GM10266 (cell line): ENCODE data around the gene ORM2.

Experiments used
- DNase-seq: peaks from one replicate; pipeline ENCODE4 v3.0.0; 2012; ENCODE audit errors: extremely low spot score
- TF ChIP-seq, protein P1 (sequence below): IDR thresholded peaks from 2 replicates; pipeline ENCODE4 v1.5.1; 2012; ENCODE audit warnings: mild to moderate bottlenecking, low read depth; ENCODE audit not compliant: control insufficient read depth, insufficient read depth; ENCODE audit errors: missing control alignments

Gene ORM2

DNA sequence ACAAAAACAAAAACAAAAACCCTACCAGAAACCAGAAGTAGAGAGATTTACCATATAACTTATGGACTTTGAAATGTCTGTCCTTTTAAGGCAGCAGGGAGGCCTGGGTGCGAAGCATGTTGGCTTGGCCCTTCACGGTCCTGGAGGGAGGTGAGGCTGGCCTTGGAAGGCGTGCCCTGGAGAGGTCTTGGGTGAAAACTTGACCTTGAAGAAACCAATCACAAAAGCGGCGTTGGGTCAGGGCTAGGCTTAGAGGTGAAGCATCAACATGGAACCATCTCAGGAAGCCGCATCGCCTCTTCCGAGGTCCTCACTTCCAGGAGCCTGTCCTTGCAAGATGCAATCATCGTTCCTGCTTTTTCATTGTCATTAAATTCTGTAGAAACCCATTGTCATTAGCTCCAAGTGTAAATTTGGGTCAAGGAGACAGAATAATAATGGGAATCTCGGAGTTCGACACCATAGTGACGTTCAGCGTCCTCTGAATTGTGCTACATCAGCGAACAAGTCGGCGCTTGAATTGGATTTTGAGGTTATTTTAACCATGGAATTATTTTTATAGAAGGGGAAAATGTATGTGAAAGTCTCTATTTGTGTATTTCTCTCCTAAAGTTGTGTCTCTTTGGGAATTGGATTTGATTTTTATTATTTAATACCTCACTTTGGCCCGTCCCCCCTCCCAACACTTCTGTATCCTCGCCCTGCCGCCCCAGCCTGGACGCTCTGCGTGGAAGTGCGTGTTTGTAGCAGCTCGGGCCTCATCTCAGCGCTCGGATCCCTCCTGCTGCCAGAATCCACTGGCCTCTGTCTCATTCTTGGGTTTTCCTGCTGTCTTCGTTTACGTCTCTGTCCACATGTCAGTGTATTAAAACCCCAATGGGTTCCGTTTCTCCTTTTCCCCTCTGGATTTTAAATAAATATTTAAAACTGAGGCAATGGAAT, 17.8 kb upstream of the ORM2 start:
- TF ChIP-seq, protein P1, sequence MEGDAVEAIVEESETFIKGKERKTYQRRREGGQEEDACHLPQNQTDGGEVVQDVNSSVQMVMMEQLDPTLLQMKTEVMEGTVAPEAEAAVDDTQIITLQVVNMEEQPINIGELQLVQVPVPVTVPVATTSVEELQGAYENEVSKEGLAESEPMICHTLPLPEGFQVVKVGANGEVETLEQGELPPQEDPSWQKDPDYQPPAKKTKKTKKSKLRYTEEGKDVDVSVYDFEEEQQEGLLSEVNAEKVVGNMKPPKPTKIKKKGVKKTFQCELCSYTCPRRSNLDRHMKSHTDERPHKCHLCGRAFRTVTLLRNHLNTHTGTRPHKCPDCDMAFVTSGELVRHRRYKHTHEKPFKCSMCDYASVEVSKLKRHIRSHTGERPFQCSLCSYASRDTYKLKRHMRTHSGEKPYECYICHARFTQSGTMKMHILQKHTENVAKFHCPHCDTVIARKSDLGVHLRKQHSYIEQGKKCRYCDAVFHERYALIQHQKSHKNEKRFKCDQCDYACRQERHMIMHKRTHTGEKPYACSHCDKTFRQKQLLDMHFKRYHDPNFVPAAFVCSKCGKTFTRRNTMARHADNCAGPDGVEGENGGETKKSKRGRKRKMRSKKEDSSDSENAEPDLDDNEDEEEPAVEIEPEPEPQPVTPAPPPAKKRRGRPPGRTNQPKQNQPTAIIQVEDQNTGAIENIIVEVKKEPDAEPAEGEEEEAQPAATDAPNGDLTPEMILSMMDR, result no peak
- no peak for DNase-seq

DNA sequence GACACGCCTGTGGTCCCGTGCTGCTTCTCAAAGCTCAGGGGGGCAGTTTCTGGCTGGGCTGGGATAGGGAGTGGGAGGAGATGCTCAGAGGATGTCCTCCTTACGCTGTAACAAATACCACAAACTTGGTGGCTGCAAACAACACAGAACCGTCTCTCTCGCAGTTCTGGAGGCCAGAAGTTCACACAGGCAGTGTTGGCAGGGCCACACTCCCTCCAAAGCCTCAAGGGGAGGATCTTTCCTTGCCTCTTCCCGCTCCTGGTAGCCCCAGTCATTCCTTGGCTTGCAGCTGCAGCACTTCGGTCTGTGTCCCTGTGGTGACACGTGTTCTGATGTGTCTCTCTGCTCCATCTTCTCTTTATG, 17.2 kb upstream of the ORM2 start:
- no peak for DNase-seq
- TF ChIP-seq, protein P1, result no peak

DNA sequence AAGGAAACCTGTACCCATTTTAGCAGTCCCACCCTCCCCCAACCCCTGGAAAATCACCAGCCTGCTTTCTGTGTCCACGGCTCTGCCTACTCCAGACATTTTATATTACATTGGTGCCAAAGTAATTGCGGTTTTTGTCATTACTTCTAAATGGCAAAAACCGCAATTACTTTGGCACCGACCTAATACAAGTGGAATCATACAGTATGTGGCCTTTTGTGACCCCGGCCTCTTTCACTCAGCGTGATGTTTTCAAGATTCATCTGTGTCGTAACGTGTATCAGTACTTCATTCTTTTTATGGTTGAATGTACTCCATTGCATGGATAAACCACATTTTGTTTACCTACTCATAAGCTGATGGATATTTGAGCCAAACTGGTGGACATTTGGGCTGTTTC, 16.5 kb upstream of the ORM2 start:
- DNase-seq, result no peak
- TF ChIP-seq, protein P1, result no peak

DNA sequence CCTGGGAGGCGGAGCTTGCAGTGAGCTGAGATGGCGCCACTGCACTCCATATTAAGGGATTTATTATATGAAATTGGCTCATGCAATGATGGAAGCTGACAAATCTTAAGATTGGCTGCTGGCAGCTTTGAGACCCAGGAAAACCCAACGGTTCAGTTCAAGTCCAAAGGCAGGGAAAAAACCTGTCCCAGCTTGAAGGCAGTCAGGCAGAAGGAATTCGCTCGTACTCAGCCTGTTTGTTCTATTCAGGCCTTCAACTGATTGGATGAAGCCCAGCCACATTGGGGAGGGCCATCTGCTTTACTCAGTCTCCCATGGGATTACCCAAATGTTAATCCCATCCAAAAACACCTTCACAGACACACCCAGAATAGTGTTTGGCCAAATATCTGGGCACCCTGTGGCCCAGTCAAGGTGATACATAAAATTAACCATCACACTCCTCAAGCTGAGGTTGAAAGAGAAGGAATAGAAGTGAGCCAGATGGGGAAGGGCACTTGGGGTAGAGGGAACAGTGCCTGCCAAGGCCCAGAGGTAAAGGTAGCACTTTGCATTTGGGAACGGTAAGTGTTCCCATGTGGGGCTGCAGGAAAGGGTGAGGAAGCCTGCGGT, 15.3 kb upstream of the ORM2 start:
- no peak for DNase-seq
- TF ChIP-seq, protein P1, result no peak

DNA sequence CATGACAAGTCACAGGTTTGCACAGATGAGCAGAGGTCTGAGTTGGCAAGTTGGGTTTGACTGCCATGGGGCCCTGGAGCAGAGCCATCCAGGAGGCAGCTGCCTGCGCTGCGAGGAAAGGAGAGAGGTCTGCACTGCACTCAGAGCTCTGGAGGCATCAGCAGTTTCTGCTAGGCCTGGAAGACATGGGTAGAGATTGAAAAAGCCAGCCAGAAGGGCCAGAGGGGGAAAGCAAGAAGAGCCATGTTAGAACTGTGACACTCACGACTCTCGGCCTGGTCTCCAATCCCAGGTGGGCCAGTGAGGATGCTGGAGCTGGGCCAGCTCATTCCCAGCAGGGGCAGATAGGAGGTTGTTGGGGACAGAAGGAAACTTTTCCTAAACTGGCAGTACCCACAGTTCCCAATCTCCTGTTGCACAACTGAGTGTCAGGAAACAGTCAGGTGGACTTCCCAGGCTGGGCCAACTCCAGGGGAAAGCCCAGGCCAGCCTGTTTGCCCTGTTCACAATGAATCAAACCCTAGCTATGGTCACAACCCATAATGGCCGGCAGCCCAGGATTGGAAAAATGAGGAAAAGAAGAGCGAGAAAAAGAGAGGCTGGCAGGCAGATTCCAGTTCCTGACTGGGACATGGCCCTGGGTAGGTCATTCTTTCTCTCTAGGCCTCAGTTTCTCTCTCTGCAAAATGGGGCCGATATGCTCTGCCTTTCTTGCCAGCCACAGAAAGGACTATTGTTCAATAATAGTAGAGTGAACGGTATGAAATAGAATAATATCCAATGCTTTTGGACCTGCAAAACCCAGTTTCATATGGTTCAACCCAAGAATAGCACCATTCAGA, 14.6 kb upstream of the ORM2 start:
- no peak for DNase-seq
- TF ChIP-seq, protein P1, result no peak

DNA sequence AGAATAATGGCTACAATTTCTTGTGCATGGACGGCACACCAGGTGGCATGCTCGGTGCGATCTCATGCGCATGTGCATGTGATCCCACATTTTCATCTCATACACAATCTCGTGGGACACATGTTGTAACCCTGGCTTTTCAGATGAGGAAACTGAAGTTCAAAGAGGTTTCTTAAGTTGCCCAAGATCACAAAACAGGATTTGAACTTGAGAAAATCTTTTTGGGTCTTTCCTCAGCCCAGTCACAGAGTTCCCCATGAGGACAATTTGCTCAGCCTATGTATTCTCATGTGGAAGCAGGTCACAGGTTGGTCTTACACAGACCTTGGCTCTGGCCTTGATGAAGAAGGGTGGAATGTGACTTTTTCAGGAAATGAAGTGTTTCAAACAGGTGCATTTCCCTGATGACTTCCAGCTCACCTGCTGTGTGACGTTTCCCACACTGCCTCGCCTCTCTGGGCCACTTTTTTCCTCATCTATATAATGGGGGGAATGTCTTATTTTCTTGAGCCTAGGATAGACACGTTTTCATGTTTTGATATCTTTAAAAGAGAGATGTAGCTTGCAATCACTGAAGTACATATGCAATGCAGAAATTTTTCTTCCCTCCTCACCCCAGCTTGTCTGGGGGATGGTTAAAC, 13.8 kb upstream of the ORM2 start:
- TF ChIP-seq, protein P1, result no peak
- DNase-seq, result no peak
